ENCODE results near the gene CCDC124.
"Not testable (repeated sequence)": the region's sequence is repeated elsewhere in the genome, so short reads cannot be mapped to it uniquely, and the experiment has no call there.

The CCDC124 gene, protein sequence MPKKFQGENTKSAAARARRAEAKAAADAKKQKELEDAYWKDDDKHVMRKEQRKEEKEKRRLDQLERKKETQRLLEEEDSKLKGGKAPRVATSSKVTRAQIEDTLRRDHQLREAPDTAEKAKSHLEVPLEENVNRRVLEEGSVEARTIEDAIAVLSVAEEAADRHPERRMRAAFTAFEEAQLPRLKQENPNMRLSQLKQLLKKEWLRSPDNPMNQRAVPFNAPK
- total RNA-seq = 9.9 to 57.2 (median 20.5) reads per million in 9 experiments

DNA sequence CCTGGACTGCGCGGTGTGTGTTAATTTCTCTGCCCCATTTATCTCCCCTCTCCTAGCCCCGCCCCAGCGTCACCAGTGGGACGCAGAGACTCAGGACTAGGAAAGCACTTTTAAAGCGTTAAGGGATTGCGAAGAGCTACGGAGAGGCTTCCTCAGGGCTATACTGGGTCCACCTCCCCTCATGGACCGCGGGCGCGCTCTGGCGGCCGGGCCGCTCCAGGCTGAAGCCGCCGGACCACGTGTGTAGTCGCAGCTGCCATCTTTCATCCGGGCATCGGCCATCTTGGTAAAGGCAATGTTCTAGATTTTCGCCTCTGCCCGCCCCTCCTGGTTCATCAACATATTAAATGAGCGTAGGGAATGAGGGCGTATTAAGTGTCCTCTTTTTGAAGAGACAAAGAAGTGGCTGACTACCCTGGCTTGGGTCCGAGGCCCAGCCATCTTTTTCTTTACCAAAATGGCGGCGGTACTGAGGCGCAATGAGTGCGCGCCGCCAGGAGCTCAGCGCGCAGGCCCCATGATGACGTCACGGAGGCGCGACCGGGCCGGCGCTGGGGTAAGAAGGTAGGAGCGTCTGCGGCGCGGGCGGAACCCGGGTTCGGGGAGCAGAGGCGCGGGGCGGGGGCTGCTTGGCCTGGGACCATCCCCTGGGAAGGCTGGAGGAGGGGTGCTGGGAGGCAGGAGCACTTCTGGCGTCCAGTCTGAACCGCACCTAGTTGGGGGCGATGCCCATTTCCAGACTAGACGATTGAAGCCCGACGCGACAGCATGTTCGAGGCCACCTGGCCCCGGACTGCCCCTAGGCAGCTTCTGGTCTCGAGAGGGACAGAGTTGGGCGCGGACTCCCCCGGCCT, at the start of gene CCDC124:
CCDC124 (plus strand) TSS at position 531 of the 854 bp plus-strand sequence. CDS start 3,406 bp downstream, outside the sequence.
- peak; percentile 88 to 89 (median 88) for DNase-seq
- Mint-ChIP-seq H3K4me1 (ENCODE audit: low read depth in 2 of 2) (peaks cover 7 to 10% of the 10 kb centered on the region in 2 donors), H3K36me3 (ENCODE audit: insufficient read depth) (peaks cover 25% of the 10 kb centered on the region), H3K27me3 (no peaks in the 10 kb centered on the region), H3K4me3 (peak within 1 kb of the TSS; percentile 90 to 93), H3K27ac (peak within 1 kb of the TSS; percentile 96 to 97), H3K9me3 (no peaks in the 10 kb centered on the region)
- ATAC-seq (replicated peaks) = peak; percentile 95

DNA sequence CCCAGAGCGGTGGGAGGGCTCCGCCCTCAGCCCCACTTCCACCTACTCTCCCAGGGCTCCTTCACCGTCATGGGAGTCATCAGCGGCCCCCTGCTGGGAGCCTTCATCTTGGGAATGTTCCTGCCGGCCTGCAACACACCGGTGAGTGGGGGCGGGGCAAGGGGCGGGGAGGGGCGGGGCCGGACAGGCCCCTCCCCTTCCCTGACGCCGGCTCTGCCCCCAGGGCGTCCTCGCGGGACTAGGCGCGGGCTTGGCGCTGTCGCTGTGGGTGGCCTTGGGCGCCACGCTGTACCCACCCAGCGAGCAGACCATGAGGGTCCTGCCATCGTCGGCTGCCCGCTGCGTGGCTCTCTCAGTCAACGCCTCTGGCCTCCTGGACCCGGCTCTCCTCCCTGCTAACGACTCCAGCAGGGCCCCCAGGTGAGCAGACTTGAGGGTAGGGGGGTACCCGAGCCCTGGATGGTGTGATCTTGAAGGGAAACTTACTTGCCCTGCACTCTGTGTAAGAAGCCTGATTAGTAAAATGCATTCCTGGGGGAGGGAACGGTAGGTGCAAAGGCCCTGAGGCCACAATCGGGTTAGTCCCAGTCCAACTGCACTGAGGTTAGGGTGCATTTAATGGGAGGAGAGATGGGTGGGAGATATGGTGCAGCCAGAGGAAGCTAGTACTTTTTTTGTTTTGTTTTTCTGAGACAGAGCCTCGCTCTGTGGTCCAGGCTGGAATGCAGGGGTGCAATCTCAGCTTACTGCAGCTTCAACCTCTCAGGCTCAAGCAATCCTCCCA, 49.0 kb upstream of the CCDC124 start:
- Mint-ChIP-seq H3K36me3 (ENCODE audit: insufficient read depth) (no peaks in the 10 kb centered on the region), H3K4me1 (ENCODE audit: low read depth in 2 of 2) (no peaks in the 10 kb centered on the region), H3K27ac (no peak overlapping the region), H3K4me3 (no peak overlapping the region), H3K27me3 (peaks cover 0 to 13% of the 10 kb centered on the region in 2 donors), H3K9me3 (no peaks in the 10 kb centered on the region)
- no peak for ATAC-seq (replicated peaks)
- DNase-seq = no peak

DNA sequence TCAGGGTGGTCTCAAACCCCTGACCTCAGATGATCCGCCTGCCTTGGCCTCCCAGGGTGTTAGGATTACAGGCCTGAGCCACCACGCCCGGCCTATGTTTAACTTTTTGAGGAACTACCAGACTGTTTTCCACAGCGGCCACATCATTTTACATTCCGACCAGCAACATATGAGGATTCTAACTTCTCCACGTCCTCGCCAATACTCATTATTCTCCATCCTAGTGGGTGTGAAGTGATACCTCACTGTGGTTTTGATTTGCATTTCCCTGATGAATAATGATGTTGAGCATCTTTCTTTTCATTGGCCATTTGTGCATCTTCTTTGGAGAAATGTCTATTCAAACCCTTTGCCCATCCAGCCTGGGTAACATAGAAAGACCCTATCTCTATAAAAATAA, 46.3 kb upstream of the CCDC124 start:
- no peaks in the 10 kb centered on the region for H3K9me3 Mint-ChIP-seq
- no peak overlapping the region for H3K27ac Mint-ChIP-seq
- no peak overlapping the region for H3K4me3 Mint-ChIP-seq
- H3K36me3 Mint-ChIP-seq (ENCODE audit: insufficient read depth) = no peaks in the 10 kb centered on the region
- peaks cover 0 to 26% of the 10 kb centered on the region in 2 donors for H3K27me3 Mint-ChIP-seq
- DNase-seq (no peak), ATAC-seq (replicated peaks) (no peak)
- no peaks in the 10 kb centered on the region for H3K4me1 Mint-ChIP-seq (ENCODE audit: low read depth in 2 of 2)

GRCh38 chr19:17887221-17887620, 45.6 kb upstream of the CCDC124 start:
- not testable (repeated sequence) for H3K9me3 Mint-ChIP-seq; ATAC-seq (replicated peaks); H3K36me3 Mint-ChIP-seq (ENCODE audit: insufficient read depth); H3K27ac Mint-ChIP-seq; H3K4me3 Mint-ChIP-seq; DNase-seq; H3K4me1 Mint-ChIP-seq (ENCODE audit: low read depth in 2 of 2)
- H3K27me3 Mint-ChIP-seq = peaks cover 0 to 33% of the 10 kb centered on the region in 2 donors

- Mint-ChIP-seq H3K4me3 (no peak overlapping the region), H3K36me3 (ENCODE audit: insufficient read depth) (no peaks in the 10 kb centered on the region), H3K4me1 (ENCODE audit: low read depth in 2 of 2) (no peaks in the 10 kb centered on the region), H3K27me3 (peaks cover 3 to 33% of the 10 kb centered on the region in 2 donors), H3K9me3 (no peaks in the 10 kb centered on the region), H3K27ac (no peak overlapping the region)
- no peak for DNase-seq
- ATAC-seq (replicated peaks) = no peak
Measured at GRCh38 chr19:17888260-17888659, 44.6 kb upstream of the CCDC124 start.

DNA sequence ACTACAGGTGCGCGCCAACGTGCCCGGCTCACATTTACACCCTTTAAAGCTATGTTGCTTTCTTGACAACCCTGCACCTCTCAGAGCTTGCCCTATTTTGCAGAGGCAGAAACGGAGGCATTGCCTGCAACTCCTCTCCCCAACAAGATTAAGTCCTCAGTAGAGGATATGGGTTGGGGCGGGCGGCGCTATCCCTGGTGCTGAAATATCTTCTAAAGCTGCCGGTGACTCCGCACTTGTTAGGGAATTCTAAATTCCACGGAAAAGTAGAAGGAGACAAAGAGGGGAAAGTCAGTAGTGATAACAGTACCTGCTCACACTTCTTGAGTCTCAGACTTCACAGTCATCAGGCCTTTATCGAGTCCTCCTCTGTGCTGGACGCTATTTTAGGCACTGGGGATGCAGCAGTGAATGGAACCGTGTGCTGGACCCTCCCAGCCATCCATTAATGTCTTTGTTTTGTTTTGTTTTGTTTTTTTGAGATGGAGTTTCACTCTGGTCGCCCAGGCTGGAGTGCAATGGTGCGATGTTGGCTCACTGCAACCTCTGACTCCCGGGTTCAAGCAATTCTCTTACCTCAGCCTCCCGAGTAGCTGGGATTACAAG, 43.1 kb upstream of the CCDC124 start:
- Mint-ChIP-seq H3K36me3 (ENCODE audit: insufficient read depth) (no peaks in the 10 kb centered on the region), H3K4me3 (no peak overlapping the region), H3K27me3 (peaks cover 10 to 38% of the 10 kb centered on the region in 2 donors), H3K27ac (no peak overlapping the region), H3K4me1 (ENCODE audit: low read depth in 2 of 2) (no peaks in the 10 kb centered on the region), H3K9me3 (no peaks in the 10 kb centered on the region)
- DNase-seq = no peak
- ATAC-seq (replicated peaks) = no peak

DNA sequence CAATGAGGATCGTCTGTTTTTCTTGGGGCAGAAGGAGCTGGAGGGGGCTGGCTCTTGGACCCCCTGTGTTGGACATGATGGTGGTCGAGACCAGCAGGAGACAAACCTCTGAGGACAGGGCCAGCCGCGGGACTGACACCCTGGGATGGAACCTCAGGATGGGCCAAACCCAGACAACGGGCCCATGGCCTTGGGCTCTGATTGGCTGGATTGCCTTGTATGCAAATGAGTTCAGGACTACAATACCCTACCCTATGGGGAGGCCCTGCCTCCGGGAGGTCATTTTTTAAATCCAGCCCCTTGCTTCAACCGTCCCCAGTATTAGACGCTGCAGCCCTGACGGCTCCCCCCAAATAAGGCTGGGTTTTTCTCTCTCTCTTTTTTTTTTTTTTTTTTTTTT, 39.0 kb upstream of the CCDC124 start:
- H3K4me3 Mint-ChIP-seq = no peak overlapping the region
- H3K27me3 Mint-ChIP-seq = peaks cover 20 to 31% of the 10 kb centered on the region in 2 donors
- DNase-seq (no peak), ATAC-seq (replicated peaks) (no peak)
- no peaks in the 10 kb centered on the region for H3K36me3 Mint-ChIP-seq (ENCODE audit: insufficient read depth)
- H3K9me3 Mint-ChIP-seq = no peaks in the 10 kb centered on the region
- no peaks in the 10 kb centered on the region for H3K4me1 Mint-ChIP-seq (ENCODE audit: low read depth in 2 of 2)
- H3K27ac Mint-ChIP-seq = no peak overlapping the region

- ATAC-seq (replicated peaks) (no peak), DNase-seq (no peak)
- Mint-ChIP-seq H3K27me3 (peaks cover 42 to 53% of the 10 kb centered on the region in 2 donors), H3K27ac (no peak overlapping the region), H3K4me3 (no peak overlapping the region), H3K4me1 (ENCODE audit: low read depth in 2 of 2) (no peaks in the 10 kb centered on the region), H3K36me3 (ENCODE audit: insufficient read depth) (no peaks in the 10 kb centered on the region), H3K9me3 (no peaks in the 10 kb centered on the region)
Measured at GRCh38 chr19:17902701-17903100, 30.1 kb upstream of the CCDC124 start.

DNA sequence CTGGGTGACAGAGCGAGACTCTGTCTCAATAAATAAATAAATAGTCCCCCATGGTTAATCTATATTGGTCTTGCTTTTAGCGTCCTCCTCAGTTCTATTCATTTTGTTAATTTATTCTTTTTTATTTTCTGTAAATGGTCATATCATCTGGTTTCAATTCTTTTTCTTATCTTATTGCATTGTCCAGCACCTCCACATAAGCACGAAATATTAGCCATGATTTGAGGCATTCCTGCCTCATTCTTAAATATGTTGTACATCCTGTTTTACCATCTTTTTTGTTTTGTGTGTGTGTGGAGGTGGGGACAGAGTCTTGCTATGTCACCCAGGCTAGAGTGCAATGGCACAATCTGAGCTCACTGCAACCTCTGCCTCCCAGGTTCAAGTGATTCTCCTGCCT, 24.6 kb upstream of the CCDC124 start:
- no peak for ATAC-seq (replicated peaks)
- Mint-ChIP-seq H3K27ac (no peak overlapping the region), H3K4me3 (no peak overlapping the region), H3K4me1 (ENCODE audit: low read depth in 2 of 2) (no peaks in the 10 kb centered on the region), H3K36me3 (ENCODE audit: insufficient read depth) (no peaks in the 10 kb centered on the region), H3K27me3 (peaks cover 18 to 30% of the 10 kb centered on the region in 2 donors), H3K9me3 (no peaks in the 10 kb centered on the region)
- no peak for DNase-seq

- peaks cover 16 to 27% of the 10 kb centered on the region in 2 donors for H3K27me3 Mint-ChIP-seq
- no peak for DNase-seq
- no peak overlapping the region for H3K27ac Mint-ChIP-seq
- H3K9me3 Mint-ChIP-seq = no peaks in the 10 kb centered on the region
- no peaks in the 10 kb centered on the region for H3K4me1 Mint-ChIP-seq (ENCODE audit: low read depth in 2 of 2)
- ATAC-seq (replicated peaks) = no peak
- no peaks in the 10 kb centered on the region for H3K36me3 Mint-ChIP-seq (ENCODE audit: insufficient read depth)
- no peak overlapping the region for H3K4me3 Mint-ChIP-seq
Measured at GRCh38 chr19:17909003-17909732, 23.6 kb upstream of the CCDC124 start.

DNA sequence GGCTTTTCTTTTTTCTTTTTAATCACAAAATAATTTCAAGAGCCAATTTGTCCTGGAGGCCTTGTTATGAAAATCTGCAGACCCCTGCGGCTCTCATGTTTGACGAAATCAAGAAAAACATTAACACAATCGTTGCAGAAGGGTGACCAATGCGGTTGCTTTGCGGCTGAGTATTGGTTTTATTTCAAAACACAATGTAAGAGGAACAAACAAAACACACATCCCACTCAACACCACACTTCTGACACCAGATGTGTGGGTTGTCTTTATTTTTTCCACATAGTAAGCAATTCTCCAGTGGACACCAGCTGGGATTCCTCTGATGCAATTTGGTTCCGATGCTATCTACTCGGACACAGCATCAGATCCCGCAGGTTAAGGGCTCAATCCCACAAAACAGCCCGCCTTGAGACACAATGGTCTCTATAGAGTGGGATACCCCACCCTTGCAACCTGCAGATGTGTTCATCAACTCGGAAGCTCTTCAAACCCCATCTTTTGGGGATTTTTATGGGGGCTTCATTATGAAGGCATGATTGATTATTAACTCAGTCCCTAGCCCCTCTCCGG, 21.9 kb upstream of the CCDC124 start:
- no peak for DNase-seq
- no peak overlapping the region for H3K4me3 Mint-ChIP-seq
- no peaks in the 10 kb centered on the region for H3K36me3 Mint-ChIP-seq (ENCODE audit: insufficient read depth)
- H3K27ac Mint-ChIP-seq = no peak overlapping the region
- H3K27me3 Mint-ChIP-seq = peaks cover 13 to 27% of the 10 kb centered on the region in 2 donors
- no peak for ATAC-seq (replicated peaks)
- H3K4me1 Mint-ChIP-seq (ENCODE audit: low read depth in 2 of 2) = no peaks in the 10 kb centered on the region
- no peaks in the 10 kb centered on the region for H3K9me3 Mint-ChIP-seq

DNA sequence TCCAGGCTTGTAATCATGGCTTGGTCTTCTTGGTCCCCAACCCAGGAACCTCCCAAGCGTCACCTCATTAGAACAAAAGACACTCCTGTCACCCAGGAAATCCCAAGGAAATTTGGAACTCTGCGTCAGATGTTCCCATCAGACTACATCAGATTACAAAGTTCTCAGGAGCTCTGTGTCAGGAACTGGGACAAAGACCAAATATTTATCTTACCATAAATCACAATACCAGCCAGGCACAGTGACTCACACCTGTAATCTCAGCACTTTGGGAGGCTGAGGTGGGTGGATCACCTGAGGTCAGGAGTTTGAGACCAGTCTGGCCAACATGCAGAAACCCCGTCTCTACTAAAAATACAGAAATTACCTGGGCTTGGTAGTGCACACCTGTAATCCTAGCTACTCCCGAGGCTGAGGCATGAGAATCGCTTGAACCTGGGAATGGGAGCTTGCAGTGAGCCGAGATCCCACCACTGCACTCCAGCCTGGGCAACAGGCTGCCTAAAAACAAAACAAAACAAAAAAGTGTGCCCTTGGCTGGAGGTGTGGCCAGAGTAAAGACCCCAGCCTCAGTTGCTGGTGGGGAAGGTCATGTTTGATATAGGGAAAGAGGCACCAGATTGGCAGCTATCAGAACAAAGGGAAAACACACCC, 16.7 kb upstream of the CCDC124 start:
- H3K27ac Mint-ChIP-seq = no peak overlapping the region
- H3K4me3 Mint-ChIP-seq = no peak overlapping the region
- no peaks in the 10 kb centered on the region for H3K4me1 Mint-ChIP-seq (ENCODE audit: low read depth in 2 of 2)
- H3K36me3 Mint-ChIP-seq (ENCODE audit: insufficient read depth) = no peaks in the 10 kb centered on the region
- peaks cover 14 to 24% of the 10 kb centered on the region in 2 donors for H3K27me3 Mint-ChIP-seq
- H3K9me3 Mint-ChIP-seq = no peaks in the 10 kb centered on the region
- ATAC-seq (replicated peaks) (no peak), DNase-seq (no peak)
